ENCODE measurements around the gene GRAMD2A.
"Not testable (repeated sequence)": the region's sequence is repeated elsewhere in the genome, so short reads cannot be mapped to it uniquely, and the experiment has no call there.

GRAMD2A gene

GRCh38 chr15:72176743-72177142 is 20.8 kb downstream of the GRAMD2A start:
- Histone ChIP-seq H3K4me1 (ENCODE audit: control insufficient read depth, insufficient read depth, low read length) (no peaks in the 10 kb centered on the region), H3K4me3 (ENCODE audit: low read length) (no peak overlapping the region), H3K27ac (ENCODE audit: low read depth, low read length) (no peak overlapping the region), H3K9ac (ENCODE audit: low read length) (no peak overlapping the region), H3K36me3 (ENCODE audit: control insufficient read depth, insufficient read depth, low read length) (no peaks in the 10 kb centered on the region), H3K27me3 (ENCODE audit: control insufficient read depth, insufficient read depth, low read length) (no peaks in the 10 kb centered on the region)

DNA sequence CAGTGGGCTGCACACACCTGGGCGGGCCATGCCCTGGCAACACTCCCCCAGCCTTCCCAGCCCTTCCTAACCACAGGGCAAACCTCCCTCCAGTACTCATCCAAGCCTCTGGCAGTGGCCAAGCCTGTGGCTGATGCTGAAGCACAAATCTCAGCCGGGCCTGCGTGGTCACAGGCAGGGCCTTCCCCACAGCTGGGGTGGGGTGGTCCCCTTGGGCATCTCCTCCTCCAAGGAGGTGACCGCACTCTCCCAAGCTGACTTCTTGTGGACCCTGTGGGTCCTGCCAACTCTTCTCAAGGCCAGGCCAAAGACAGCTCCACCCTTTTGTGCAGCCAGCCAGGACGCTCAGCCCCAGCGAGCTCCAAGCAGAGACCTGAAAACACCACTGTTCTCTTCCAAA is 21.4 kb downstream of the GRAMD2A start:
- H3K4me3 ChIP-seq (ENCODE audit: low read length) = no peak overlapping the region
- H3K9ac ChIP-seq (ENCODE audit: low read length) = no peak overlapping the region
- no peaks in the 10 kb centered on the region for H3K36me3 ChIP-seq (ENCODE audit: control insufficient read depth, insufficient read depth, low read length)

DNA sequence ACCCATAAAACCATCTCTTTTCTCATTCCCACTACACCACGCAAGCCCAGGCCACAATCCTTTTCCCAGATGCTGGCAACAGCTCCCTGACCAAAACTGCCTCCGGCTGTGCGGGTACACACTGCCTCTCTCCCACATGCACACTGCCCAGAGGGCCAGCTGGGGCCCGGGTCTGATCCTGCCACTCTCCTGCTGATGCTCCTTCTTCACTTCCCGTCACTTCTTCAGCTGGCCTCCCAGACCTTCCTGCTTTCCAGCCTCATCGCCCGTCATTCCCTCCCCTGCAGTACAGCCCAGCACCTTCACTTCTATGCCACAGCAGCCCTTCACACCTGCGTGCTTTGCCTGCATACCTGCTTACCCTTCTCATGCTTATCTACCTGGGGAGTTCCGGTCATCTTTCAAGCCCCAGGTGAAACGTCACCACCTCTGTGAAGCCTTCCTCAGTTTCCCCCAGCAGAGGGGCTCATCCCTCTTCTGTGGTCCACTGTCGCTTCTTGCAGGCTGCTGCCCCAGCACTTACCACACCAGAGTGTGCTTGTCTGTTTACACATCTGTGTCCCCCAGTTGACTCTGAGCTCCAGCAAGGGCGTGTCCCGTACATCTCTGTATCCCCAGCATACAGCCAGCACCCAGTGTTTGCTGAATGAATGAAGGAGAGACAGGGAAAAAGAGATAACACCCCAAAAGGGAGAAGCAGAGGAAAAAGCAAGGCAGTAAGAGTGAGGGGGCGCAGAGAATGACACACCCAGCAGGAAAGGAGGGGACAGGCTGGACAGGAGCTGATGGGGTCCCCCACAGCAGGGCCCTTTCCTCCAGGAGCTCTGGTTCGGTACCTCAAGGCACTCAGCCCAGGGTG is 22.2 kb downstream of the GRAMD2A start:
- Histone ChIP-seq H3K27me3 (ENCODE audit: control insufficient read depth, insufficient read depth, low read length) (no peaks in the 10 kb centered on the region), H3K4me3 (ENCODE audit: low read length) (no peak overlapping the region), H3K9ac (ENCODE audit: low read length) (no peak overlapping the region), H3K27ac (ENCODE audit: low read depth, low read length) (no peak overlapping the region), H3K36me3 (ENCODE audit: control insufficient read depth, insufficient read depth, low read length) (no peaks in the 10 kb centered on the region), H3K4me1 (ENCODE audit: control insufficient read depth, insufficient read depth, low read length) (no peaks in the 10 kb centered on the region)

More for the DNA sequence above, 21.4 kb downstream of the GRAMD2A start:
- Histone ChIP-seq H3K27ac (ENCODE audit: low read depth, low read length) (no peak overlapping the region), H3K4me1 (ENCODE audit: control insufficient read depth, insufficient read depth, low read length) (no peaks in the 10 kb centered on the region), H3K27me3 (ENCODE audit: control insufficient read depth, insufficient read depth, low read length) (no peaks in the 10 kb centered on the region)

GRCh38 chr15:72174551-72175165 is 22.9 kb downstream of the GRAMD2A start:
- Histone ChIP-seq H3K4me3 (ENCODE audit: low read length) (no peak overlapping the region), H3K9ac (ENCODE audit: low read length) (no peak overlapping the region), H3K36me3 (ENCODE audit: control insufficient read depth, insufficient read depth, low read length) (no peaks in the 10 kb centered on the region), H3K4me1 (ENCODE audit: control insufficient read depth, insufficient read depth, low read length) (no peaks in the 10 kb centered on the region), H3K27ac (ENCODE audit: low read depth, low read length) (no peak overlapping the region), H3K27me3 (ENCODE audit: control insufficient read depth, insufficient read depth, low read length) (no peaks in the 10 kb centered on the region)

DNA sequence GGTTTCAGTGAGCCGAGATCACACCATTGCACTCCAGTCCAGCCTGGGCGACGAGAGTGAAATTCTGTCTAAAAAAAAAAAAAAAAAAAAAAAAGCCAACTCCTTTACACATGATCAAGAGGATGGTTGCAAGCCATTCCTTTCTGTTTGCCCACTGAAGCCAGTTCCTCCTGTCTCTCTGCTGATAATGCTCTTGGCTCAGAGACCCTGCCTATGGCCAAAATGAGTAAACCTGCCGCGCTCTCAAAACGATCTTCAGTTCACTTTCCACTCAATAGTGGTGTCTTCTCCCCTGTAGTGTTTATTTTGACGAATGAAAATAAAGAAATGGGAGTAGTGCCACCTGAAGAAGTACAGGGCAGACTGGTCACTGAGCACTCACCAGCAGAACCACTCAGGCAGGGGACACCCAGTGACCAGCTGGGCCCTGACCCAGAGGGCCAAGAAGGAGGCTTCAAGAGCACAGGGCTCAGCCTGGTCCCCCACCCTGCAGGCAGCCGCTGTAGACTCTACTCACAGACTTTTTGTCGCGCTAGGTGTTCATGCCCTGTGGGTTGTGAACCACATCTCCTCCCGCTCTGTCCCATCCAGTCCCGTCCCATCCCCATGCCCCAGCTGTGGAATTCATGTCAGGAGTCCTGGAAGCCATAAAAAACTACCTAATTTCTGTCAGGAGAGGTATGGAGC is 23.6 kb downstream of the GRAMD2A start:
- Histone ChIP-seq H3K9ac (ENCODE audit: low read length) (no peak overlapping the region), H3K36me3 (ENCODE audit: control insufficient read depth, insufficient read depth, low read length) (no peaks in the 10 kb centered on the region), H3K27ac (ENCODE audit: low read depth, low read length) (no peak overlapping the region), H3K4me3 (ENCODE audit: low read length) (no peak overlapping the region), H3K4me1 (ENCODE audit: control insufficient read depth, insufficient read depth, low read length) (no peaks in the 10 kb centered on the region), H3K27me3 (ENCODE audit: control insufficient read depth, insufficient read depth, low read length) (no peaks in the 10 kb centered on the region)

GRCh38 chr15:72173401-72173800 is 24.2 kb downstream of the GRAMD2A start:
- H3K4me1 ChIP-seq (ENCODE audit: control insufficient read depth, insufficient read depth, low read length) = no peaks in the 10 kb centered on the region
- H3K4me3 ChIP-seq (ENCODE audit: low read length) = no peak overlapping the region
- H3K9ac ChIP-seq (ENCODE audit: low read length) = no peak overlapping the region
- no peaks in the 10 kb centered on the region for H3K36me3 ChIP-seq (ENCODE audit: control insufficient read depth, insufficient read depth, low read length)
- H3K27ac ChIP-seq (ENCODE audit: low read depth, low read length) = no peak overlapping the region
- H3K27me3 ChIP-seq (ENCODE audit: control insufficient read depth, insufficient read depth, low read length) = no peaks in the 10 kb centered on the region

DNA sequence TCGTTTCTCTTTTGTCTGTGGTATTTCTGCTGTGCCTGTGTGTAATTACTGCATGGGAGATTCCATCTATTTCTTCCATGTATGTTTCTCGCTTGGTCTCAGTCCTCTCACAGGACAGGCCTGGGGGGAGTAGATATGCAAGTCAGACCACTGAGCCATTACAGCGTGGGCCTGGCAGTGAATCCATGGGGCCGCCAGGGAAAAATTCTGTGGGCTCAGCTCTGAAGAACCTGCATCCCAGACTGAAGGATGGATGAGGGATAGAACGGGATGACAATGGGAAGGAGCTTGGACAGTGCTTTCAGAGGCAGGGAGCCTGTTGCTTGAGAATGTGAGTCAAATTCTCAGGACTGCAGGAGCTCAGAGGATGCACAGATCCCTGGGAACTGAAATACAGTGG is 24.8 kb downstream of the GRAMD2A start:
- no peaks in the 10 kb centered on the region for H3K27me3 ChIP-seq (ENCODE audit: control insufficient read depth, insufficient read depth, low read length)
- H3K4me1 ChIP-seq (ENCODE audit: control insufficient read depth, insufficient read depth, low read length) = no peaks in the 10 kb centered on the region
- no peak overlapping the region for H3K27ac ChIP-seq (ENCODE audit: low read depth, low read length)
- H3K36me3 ChIP-seq (ENCODE audit: control insufficient read depth, insufficient read depth, low read length) = no peaks in the 10 kb centered on the region
- H3K4me3 ChIP-seq (ENCODE audit: low read length) = no peak overlapping the region
- no peak overlapping the region for H3K9ac ChIP-seq (ENCODE audit: low read length)

DNA sequence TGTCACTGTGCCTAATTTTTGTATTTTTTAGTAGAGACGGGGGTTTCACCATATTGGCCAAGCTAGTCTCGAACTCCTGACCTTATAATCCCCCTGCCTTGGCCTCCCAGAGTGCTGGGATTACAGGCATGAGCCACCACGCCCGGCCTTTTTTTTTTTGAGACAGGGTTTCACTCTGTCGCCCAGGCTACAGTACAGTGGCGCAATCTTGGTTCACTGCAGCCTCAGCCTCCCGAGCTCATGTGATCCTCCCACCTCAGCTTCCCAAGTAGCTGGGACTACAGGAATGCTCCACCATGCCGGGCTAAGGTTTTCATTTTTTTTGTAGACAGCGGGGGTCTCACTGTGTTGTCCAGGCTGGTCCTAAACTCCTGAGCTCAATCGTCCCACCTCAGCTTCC is 25.6 kb downstream of the GRAMD2A start:
- not testable (repeated sequence) for H3K27ac ChIP-seq (ENCODE audit: low read depth, low read length); H3K4me1 ChIP-seq (ENCODE audit: control insufficient read depth, insufficient read depth, low read length); H3K9ac ChIP-seq (ENCODE audit: low read length); H3K4me3 ChIP-seq (ENCODE audit: low read length); H3K36me3 ChIP-seq (ENCODE audit: control insufficient read depth, insufficient read depth, low read length); H3K27me3 ChIP-seq (ENCODE audit: control insufficient read depth, insufficient read depth, low read length)

DNA sequence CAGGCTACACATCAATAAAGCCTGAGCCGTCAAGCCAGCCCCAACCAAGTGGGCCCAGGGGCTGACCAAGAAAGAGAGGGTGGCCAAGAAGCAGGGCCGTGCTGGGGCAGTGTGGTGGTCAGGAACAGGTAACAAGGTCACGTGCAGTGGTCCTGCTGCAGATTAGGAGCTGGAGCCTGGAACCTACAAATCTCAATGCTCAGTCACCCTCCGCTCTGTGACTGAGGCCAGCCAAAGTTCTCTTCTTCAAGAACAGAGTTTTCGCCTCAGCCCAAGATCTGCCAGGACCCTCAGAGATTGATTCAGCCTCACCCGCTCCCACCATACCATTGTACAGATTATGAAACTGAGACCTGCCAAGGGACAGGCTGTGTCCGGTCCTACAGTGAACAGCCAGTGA is 26.9 kb downstream of the GRAMD2A start:
- no peaks in the 10 kb centered on the region for H3K27me3 ChIP-seq (ENCODE audit: control insufficient read depth, insufficient read depth, low read length)
- no peak overlapping the region for H3K9ac ChIP-seq (ENCODE audit: low read length)
- no peak overlapping the region for H3K27ac ChIP-seq (ENCODE audit: low read depth, low read length)
- H3K4me3 ChIP-seq (ENCODE audit: low read length) = no peak overlapping the region
- no peaks in the 10 kb centered on the region for H3K36me3 ChIP-seq (ENCODE audit: control insufficient read depth, insufficient read depth, low read length)
- H3K4me1 ChIP-seq (ENCODE audit: control insufficient read depth, insufficient read depth, low read length) = no peaks in the 10 kb centered on the region

- no peak overlapping the region for H3K9ac ChIP-seq (ENCODE audit: low read length)
- no peak overlapping the region for H3K27ac ChIP-seq (ENCODE audit: low read depth, low read length)
- no peaks in the 10 kb centered on the region for H3K36me3 ChIP-seq (ENCODE audit: control insufficient read depth, insufficient read depth, low read length)
- no peaks in the 10 kb centered on the region for H3K27me3 ChIP-seq (ENCODE audit: control insufficient read depth, insufficient read depth, low read length)
- no peaks in the 10 kb centered on the region for H3K4me1 ChIP-seq (ENCODE audit: control insufficient read depth, insufficient read depth, low read length)
- H3K4me3 ChIP-seq (ENCODE audit: low read length) = peak overlapping the region; percentile 37
Observed at GRCh38 chr15:72169921-72170611, 27.5 kb downstream of the GRAMD2A start.

GRCh38 chr15:72169236-72169920 is 28.2 kb downstream of the GRAMD2A start:
- no peaks in the 10 kb centered on the region for H3K36me3 ChIP-seq (ENCODE audit: control insufficient read depth, insufficient read depth, low read length)
- H3K4me3 ChIP-seq (ENCODE audit: low read length) = no peak overlapping the region
- H3K27ac ChIP-seq (ENCODE audit: low read depth, low read length) = no peak overlapping the region
- no peaks in the 10 kb centered on the region for H3K4me1 ChIP-seq (ENCODE audit: control insufficient read depth, insufficient read depth, low read length)
- no peak overlapping the region for H3K9ac ChIP-seq (ENCODE audit: low read length)
- H3K27me3 ChIP-seq (ENCODE audit: control insufficient read depth, insufficient read depth, low read length) = no peaks in the 10 kb centered on the region

DNA sequence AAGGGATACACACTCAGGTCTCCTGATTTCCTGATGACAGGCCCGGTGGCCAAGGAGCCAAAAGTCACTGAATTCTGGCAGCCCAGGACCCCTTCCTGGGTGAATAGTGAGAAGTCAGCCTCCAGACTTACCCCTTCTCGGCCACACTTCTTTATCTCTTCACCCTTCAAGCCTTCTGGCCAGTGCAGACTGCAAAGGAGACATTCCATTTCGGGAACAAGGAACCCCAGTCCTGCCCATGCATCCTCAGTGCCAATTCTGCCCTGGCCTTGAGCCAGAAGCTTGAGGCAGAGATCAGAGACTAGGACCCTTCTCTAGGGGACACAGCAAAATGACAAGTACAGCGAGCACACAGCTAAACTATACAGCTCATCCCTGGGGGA is 28.8 kb downstream of the GRAMD2A start:
- no peak overlapping the region for H3K9ac ChIP-seq (ENCODE audit: low read length)
- H3K4me3 ChIP-seq (ENCODE audit: low read length) = no peak overlapping the region
- no peaks in the 10 kb centered on the region for H3K27me3 ChIP-seq (ENCODE audit: control insufficient read depth, insufficient read depth, low read length)
- no peaks in the 10 kb centered on the region for H3K4me1 ChIP-seq (ENCODE audit: control insufficient read depth, insufficient read depth, low read length)
- no peak overlapping the region for H3K27ac ChIP-seq (ENCODE audit: low read depth, low read length)
- no peaks in the 10 kb centered on the region for H3K36me3 ChIP-seq (ENCODE audit: control insufficient read depth, insufficient read depth, low read length)

Data from rectal smooth muscle tissue (tissue), 1 donor.